Upper lobe of left lung (tissue), 6 donors: ENCODE results near the gene MAPKBP1. TPM values are rescaled to one million over a fixed set of nuclear protein-coding genes. Genes with fewer than 3 reads are reported as not detected.
A peak's percentile ranks its signal among the peaks of the same experiment; 100 is the strongest.

Experiments
- ATAC-seq, 2 donors: fragments of 200-7000 bp; cut with Tn5 transposase; one replicate each; pipeline ENCODE4 v1.9.1; 2022; ENCODE audit warnings: mild to moderate bottlenecking in 2 of 2, moderate library complexity in 2 of 2; ENCODE audit not compliant: low FRiP score in 2 of 2
- DNase-seq, 2 donors: peaks; one replicate each; pipeline ENCODE4 v3.0.0-alpha.2; 2019 to 2020
- H3K27ac ChIP-seq, 4 donors: fragments of 200-600 bp; sonication (generic); one replicate each; pipeline ENCODE4 v1.5.1; 2016 to 2019
- H3K27me3 ChIP-seq, 4 donors: fragments of 200-600 bp; sonication (generic); one replicate each; pipeline ENCODE4 v1.5.1; 2017 to 2019
- H3K36me3 ChIP-seq, 4 donors: fragments of 200-600 bp; sonication (generic); one replicate each; pipeline ENCODE4 v1.5.1; 2016 to 2019
- H3K4me1 ChIP-seq, 4 donors: fragments of 200-600 bp; sonication (generic); one replicate each; pipeline ENCODE4 v1.5.1; 2018 to 2019
- H3K4me3 ChIP-seq, 4 donors: fragments of 200-600 bp; sonication (generic); one replicate each; pipeline ENCODE4 v1.5.1; 2017 to 2019; ENCODE audit warnings: mild to moderate bottlenecking in 2 of 4, moderate library complexity in 1 of 4
- H3K9me3 ChIP-seq, 4 donors: fragments of 200-600 bp; sonication (generic); one replicate each; pipeline ENCODE4 v1.5.1; 2018 to 2019
- EP300 ChIP-seq, 4 donors: sonication (generic); formaldehyde crosslinking; IDR thresholded peaks; one replicate each; pipeline ENCODE4 v1.5.1; 2017; ENCODE audit warnings: antibody characterized with exemption in 4 of 4, control low read depth in 2 of 4
- POLR2A ChIP-seq, 4 donors: fragments of 450-650 bp; IDR thresholded peaks; one replicate each; pipeline ENCODE4 v1.5.1; 2016 to 2017; ENCODE audit warnings: antibody characterized with exemption in 4 of 4, mild to moderate bottlenecking in 2 of 4
- POLR2AphosphoS5 ChIP-seq, 2 donors: sonication (generic); formaldehyde crosslinking; IDR thresholded peaks; one replicate each; pipeline ENCODE4 v1.5.1; 2017; ENCODE audit warnings: antibody characterized with exemption in 2 of 2
- WGBS, 2 donors: methylation state at CpG; one replicate each; pipeline ENCODE4 v1.1.5; 2017 to 2018; 5-methylcytosine and 5-hydroxymethylcytosine counted together
- total RNA-seq, 6 donors: library from RNA; depleted of rRNA in 4 of 6; stranded (reverse); fragments of >200 nt in 4 of 6; gene quantifications; one replicate each; pipeline versions ENCODE4 v1.1.0 to v1.2.1, GENCODE V29; 2016 to 2021
- TF ChIP-seq, protein P1 (sequence below), 6 experiments: fragments of 450-650 bp in 4 of 6; fragments of 200-600 bp in 2 of 6; sonication (generic) in 2 of 6; IDR thresholded peaks; one replicate each; pipeline ENCODE4 v1.5.1; 2016 to 2019; ENCODE audit warnings: antibody characterized with exemption in 6 of 6
- donor health status: DM: no; HTN: no; CAD: no; lungs with moderate emphysema.
- donor health status: DM: no; HTN: yes; CAD: no; lungs with severe emphysema.

MAPKBP1 gene
- total RNA-seq, 6 donors from 2014 or later, result 12.8 to 83.8 (median 26.8) TPM

DNA sequence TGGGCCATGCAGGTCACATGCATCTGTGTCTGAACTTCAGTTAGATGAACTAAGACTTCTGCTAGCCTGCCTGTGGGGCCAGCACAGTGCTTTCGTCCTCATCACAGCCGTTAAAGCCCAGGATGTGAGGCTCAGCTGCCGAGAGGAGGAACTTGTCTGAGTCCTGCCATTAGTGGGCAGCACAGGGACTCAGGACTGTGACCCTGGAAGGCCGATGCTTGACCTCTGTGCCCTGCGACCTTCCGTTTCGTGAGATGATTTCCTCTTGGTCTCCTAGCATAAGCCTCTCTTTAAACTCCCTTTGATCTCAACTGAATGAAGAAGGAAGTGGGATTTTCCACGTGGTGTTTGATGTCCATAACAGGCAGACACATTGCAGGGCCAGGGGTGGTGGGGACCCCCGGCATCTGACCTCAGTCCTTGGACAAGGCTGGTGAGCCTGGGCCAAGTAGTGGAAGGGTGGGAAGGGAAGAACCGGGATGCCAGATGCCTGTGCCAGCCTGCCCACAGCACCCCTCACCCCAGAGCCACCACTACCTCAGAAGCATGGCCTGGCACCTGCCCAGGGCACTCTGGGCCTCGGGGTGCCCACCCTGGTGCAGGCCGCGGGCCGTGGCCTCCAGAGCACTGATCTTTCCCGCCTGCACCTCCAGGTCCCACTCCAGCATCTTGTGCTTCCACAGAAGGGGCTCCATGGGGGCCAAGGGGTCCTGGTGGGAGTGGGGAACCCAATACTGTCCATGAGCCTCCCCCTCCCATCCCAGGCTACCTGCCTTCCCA lies 86.0 kb downstream of the MAPKBP1 start:
- TF ChIP-seq, protein P1, sequence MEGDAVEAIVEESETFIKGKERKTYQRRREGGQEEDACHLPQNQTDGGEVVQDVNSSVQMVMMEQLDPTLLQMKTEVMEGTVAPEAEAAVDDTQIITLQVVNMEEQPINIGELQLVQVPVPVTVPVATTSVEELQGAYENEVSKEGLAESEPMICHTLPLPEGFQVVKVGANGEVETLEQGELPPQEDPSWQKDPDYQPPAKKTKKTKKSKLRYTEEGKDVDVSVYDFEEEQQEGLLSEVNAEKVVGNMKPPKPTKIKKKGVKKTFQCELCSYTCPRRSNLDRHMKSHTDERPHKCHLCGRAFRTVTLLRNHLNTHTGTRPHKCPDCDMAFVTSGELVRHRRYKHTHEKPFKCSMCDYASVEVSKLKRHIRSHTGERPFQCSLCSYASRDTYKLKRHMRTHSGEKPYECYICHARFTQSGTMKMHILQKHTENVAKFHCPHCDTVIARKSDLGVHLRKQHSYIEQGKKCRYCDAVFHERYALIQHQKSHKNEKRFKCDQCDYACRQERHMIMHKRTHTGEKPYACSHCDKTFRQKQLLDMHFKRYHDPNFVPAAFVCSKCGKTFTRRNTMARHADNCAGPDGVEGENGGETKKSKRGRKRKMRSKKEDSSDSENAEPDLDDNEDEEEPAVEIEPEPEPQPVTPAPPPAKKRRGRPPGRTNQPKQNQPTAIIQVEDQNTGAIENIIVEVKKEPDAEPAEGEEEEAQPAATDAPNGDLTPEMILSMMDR (IDR thresholded peaks at IDR 0.05), result peak in 4 of 6 experiments; percentile 12 to 13 (median 12)
- TF ChIP-seq POLR2AphosphoS5 (IDR thresholded peaks at IDR 0.05), result no peak
- Histone ChIP-seq H3K4me1 (peaks cover 0 to 6% (median 2%) of the 10 kb centered on the region in 4 donors), H3K27me3 (no peaks in the 10 kb centered on the region), H3K27ac (no peak overlapping the region), H3K36me3 (no peaks in the 10 kb centered on the region), H3K4me3 (no peak overlapping the region), H3K9me3 (no peaks in the 10 kb centered on the region)
- ATAC-seq (no peak), DNase-seq (peak in 1 of 2 donors; percentile 71)
- WGBS, 2 donors, result 50 to 66% methylated on average over 8 to 15 of the region's 15 CpGs

GRCh38 chr15:41861736-41862356 lies 87.6 kb downstream of the MAPKBP1 start:
- TF ChIP-seq EP300 (IDR thresholded peaks at IDR 0.05), result no peak
- TF ChIP-seq POLR2A (IDR thresholded peaks at IDR 0.05), result no peak
- TF ChIP-seq, protein P1 (IDR thresholded peaks at IDR 0.05), result no peak
- TF ChIP-seq POLR2AphosphoS5 (IDR thresholded peaks at IDR 0.05), result no peak
- no peaks in the 10 kb centered on the region for H3K36me3 ChIP-seq
- H3K27me3 ChIP-seq, result no peaks in the 10 kb centered on the region
- WGBS, 2 donors, result 90% methylated on average over 15 to 18 of the region's 18 CpGs
- peaks cover 0 to 6% (median 2%) of the 10 kb centered on the region in 4 donors for H3K4me1 ChIP-seq
- H3K4me3 ChIP-seq, result no peak overlapping the region
- no peak overlapping the region for H3K27ac ChIP-seq
- no peak for ATAC-seq
- DNase-seq, result peak in 1 of 2 donors; percentile 61
- no peaks in the 10 kb centered on the region for H3K9me3 ChIP-seq

DNA sequence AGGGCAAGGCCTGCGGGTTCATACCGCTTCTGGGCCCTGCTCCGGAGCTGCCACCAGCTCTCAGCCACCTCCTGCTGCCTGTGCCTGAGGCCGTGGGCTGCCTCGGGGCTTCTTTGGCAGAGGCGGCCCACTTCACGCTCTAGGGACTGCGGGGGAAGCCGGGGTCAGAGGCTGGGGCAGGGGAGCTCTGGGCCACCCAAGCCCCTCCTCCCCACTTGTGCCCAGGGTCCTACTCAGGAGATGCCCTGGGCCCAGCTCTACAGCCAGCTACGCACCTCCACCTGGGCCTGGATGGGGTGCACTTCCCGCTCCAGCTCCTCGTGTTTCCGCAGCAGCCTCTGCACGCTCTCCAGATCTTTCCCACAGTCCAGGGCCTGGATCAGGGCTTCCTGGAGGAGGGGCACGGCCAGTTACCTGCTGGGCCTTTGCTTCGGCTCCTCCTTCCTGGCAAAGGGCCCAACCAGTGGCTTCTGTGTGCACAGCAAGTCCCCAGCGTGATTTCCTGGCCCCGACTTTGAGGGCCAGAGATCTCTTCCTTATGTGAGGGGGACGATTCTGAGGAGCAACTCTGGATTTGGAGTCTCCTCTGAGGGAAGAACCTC lies 88.3 kb downstream of the MAPKBP1 start:
- Histone ChIP-seq H3K27me3 (no peaks in the 10 kb centered on the region), H3K36me3 (no peaks in the 10 kb centered on the region), H3K4me1 (peaks cover 0 to 6% (median 2%) of the 10 kb centered on the region in 4 donors), H3K9me3 (no peaks in the 10 kb centered on the region), H3K27ac (no peak overlapping the region), H3K4me3 (no peak overlapping the region)
- 78 to 79% methylated on average over 13 to 19 of the region's 19 CpGs for WGBS, 2 donors
- TF ChIP-seq, protein P1 (IDR thresholded peaks at IDR 0.05), result no peak
- TF ChIP-seq POLR2AphosphoS5 (IDR thresholded peaks at IDR 0.05) (no peak), POLR2A (IDR thresholded peaks at IDR 0.05) (no peak), EP300 (IDR thresholded peaks at IDR 0.05) (no peak)
- DNase-seq (peak; percentile 69 to 85), ATAC-seq (no peak)

DNA sequence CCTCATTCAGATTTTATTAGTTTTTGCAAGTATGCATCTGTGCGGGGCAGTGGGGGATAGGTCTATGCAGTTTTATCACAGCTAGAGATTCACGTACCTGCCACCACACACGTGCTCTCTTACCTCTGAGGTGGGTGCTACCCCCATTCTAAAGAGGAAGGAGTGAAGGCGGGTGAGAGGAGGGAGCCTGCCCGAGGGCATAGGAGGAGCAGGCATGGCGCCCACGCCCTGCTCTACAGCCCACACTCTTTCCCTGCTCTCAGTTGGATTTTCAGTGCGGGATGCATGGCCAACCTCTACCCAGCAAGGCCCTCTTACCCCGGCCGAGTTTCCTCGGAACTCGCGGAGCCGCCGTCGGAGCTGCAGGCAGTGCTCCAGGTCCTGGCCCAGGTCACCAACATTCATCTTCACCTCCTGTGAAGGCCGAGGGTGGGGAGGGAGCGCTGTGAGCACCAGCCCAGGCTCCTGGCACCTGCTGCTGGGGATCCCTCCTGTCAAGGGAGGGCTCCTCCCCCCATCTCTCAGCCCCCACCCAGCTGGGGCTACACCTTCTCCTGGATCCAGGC lies 91.3 kb downstream of the MAPKBP1 start:
- ATAC-seq, result no peak
- no peaks in the 10 kb centered on the region for H3K27me3 ChIP-seq
- peak in 1 of 2 donors; percentile 81 for DNase-seq
- no peak overlapping the region for H3K4me3 ChIP-seq
- no peak overlapping the region for H3K27ac ChIP-seq
- TF ChIP-seq POLR2AphosphoS5 (IDR thresholded peaks at IDR 0.05) (no peak), POLR2A (IDR thresholded peaks at IDR 0.05) (no peak)
- TF ChIP-seq, protein P1 (IDR thresholded peaks at IDR 0.05), result no peak
- no peaks in the 10 kb centered on the region for H3K4me1 ChIP-seq
- no peaks in the 10 kb centered on the region for H3K36me3 ChIP-seq
- 85 to 89% methylated on average over 16 to 18 of the region's 18 CpGs for WGBS, 2 donors
- no peaks in the 10 kb centered on the region for H3K9me3 ChIP-seq
